PFSK-1 (cell line): ENCODE results near the gene GALNT18.

ENCODE experiments used
- FOXP2 ChIP-seq: optimal IDR thresholded peaks from 2 replicates; pipeline ENCODE3; 2011; ENCODE audit warnings: borderline replicate concordance, control low read depth, inconsistent platforms; ENCODE audit not compliant: insufficient read depth; ENCODE audit errors: extremely low read length, extremely low read depth
- POLR2AphosphoS5 ChIP-seq: IDR thresholded peaks from 2 replicates; pipeline ENCODE4 v1.6.1; 2012; ENCODE audit warnings: low read depth, mild to moderate bottlenecking, control low read depth, low read length, moderate library complexity
- REST ChIP-seq, 2 experiments: IDR thresholded peaks; 2 replicates each; pipeline versions ENCODE4 v1.6.1 to v1.8.0; 2011 to 2012; ENCODE audit warnings: low read depth in 2 of 2, low read length in 2 of 2, control low read depth in 1 of 2, inconsistent platforms in 1 of 2, mild to moderate bottlenecking in 1 of 2, moderate library complexity in 1 of 2; ENCODE audit not compliant: insufficient read depth in 1 of 2
- SIN3A ChIP-seq: IDR thresholded peaks from 2 replicates; pipeline ENCODE4 v1.6.1; 2012; ENCODE audit warnings: mild to moderate bottlenecking, low read length, moderate library complexity, borderline replicate concordance; ENCODE audit not compliant: insufficient read depth
- TAF1 ChIP-seq: IDR thresholded peaks from 2 replicates; pipeline ENCODE4 v1.6.1; 2012; ENCODE audit warnings: low read length, control low read depth, borderline replicate concordance; ENCODE audit not compliant: insufficient read depth

GALNT18 gene

GRCh38 chr11:11263238-11264005 lies 358.4 kb downstream of the GALNT18 start:
- TF ChIP-seq TAF1 = no peak
- no peak for TF ChIP-seq FOXP2
- no peak for TF ChIP-seq SIN3A
- TF ChIP-seq POLR2AphosphoS5 = no peak
- TF ChIP-seq REST (IDR thresholded peaks at IDR 0.05; ENCODE audit: insufficient read depth in 1 of 2, low read depth in 2 of 2, low read length in 2 of 2) = no peak

GRCh38 chr11:11262171-11262920 lies 359.5 kb downstream of the GALNT18 start:
- TF ChIP-seq REST (IDR thresholded peaks at IDR 0.05; ENCODE audit: insufficient read depth in 1 of 2, low read depth in 2 of 2, low read length in 2 of 2) = no peak
- TF ChIP-seq SIN3A = no peak
- TF ChIP-seq TAF1 = no peak
- TF ChIP-seq POLR2AphosphoS5 = no peak
- TF ChIP-seq FOXP2 = no peak

GRCh38 chr11:11261629-11262028 lies 360.2 kb downstream of the GALNT18 start:
- TF ChIP-seq FOXP2 (no peak), SIN3A (no peak), REST (IDR thresholded peaks at IDR 0.05; ENCODE audit: insufficient read depth in 1 of 2, low read depth in 2 of 2, low read length in 2 of 2) (no peak), TAF1 (no peak), POLR2AphosphoS5 (no peak)

DNA sequence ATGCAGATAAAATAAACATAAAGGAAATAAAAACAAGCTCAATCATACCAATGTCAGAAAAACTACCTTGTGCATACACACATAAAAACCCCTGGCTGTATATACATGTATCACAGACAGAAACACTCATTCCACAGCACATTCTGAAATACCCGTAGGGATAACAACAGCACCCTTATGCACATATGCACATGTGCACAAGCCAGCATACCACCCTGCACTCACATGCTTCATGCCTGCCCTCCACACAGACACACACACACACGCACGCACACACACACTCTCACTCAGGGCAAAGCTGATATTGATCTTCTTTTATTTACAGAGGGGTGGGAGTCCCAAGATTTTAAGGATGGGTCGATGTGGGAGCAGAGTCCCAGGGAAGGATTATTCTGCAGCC lies 360.9 kb downstream of the GALNT18 start:
- TF ChIP-seq SIN3A (no peak), POLR2AphosphoS5 (no peak), TAF1 (no peak), REST (IDR thresholded peaks at IDR 0.05; ENCODE audit: insufficient read depth in 1 of 2, low read depth in 2 of 2, low read length in 2 of 2) (no peak), FOXP2 (no peak)

GRCh38 chr11:11253995-11254394 lies 367.8 kb downstream of the GALNT18 start:
- no peak for TF ChIP-seq POLR2AphosphoS5
- no peak for TF ChIP-seq FOXP2
- no peak for TF ChIP-seq REST (IDR thresholded peaks at IDR 0.05; ENCODE audit: insufficient read depth in 1 of 2, low read depth in 2 of 2, low read length in 2 of 2)
- TF ChIP-seq SIN3A = no peak
- TF ChIP-seq TAF1 = no peak
